Measurements from ENCODE around the gene BCORL1. TPM values are rescaled to one million over a fixed set of nuclear protein-coding genes. Genes with fewer than 3 reads are reported as not detected.

The BCORL1 gene
- total RNA-seq, 1 donor from 2014 or later = 22.9 TPM

GRCh38 chrX:130015181-130015580, 32.7 kb downstream of the BCORL1 start:
- Mint-ChIP-seq H3K4me1 (ENCODE audit: unreplicated experiment) (peaks cover 5% of the 10 kb centered on the region), H3K9me3 (ENCODE audit: unreplicated experiment) (no peaks in the 10 kb centered on the region), H3K27me3 (ENCODE audit: unreplicated experiment) (no peaks in the 10 kb centered on the region), H3K36me3 (ENCODE audit: unreplicated experiment) (peaks cover 10% of the 10 kb centered on the region), H3K4me3 (ENCODE audit: unreplicated experiment) (no peak overlapping the region), H3K27ac (ENCODE audit: unreplicated experiment) (no peak overlapping the region)
- DNase-seq (ENCODE audit: extremely low spot score, unreplicated experiment) = no peak
- no peak for TF ChIP-seq CTCF (IDR thresholded peaks at IDR 0.05)

GRCh38 chrX:130018143-130018542, 35.7 kb downstream of the BCORL1 start:
- H3K27ac Mint-ChIP-seq (ENCODE audit: unreplicated experiment) = no peak overlapping the region
- H3K27me3 Mint-ChIP-seq (ENCODE audit: unreplicated experiment) = no peaks in the 10 kb centered on the region

DNA sequence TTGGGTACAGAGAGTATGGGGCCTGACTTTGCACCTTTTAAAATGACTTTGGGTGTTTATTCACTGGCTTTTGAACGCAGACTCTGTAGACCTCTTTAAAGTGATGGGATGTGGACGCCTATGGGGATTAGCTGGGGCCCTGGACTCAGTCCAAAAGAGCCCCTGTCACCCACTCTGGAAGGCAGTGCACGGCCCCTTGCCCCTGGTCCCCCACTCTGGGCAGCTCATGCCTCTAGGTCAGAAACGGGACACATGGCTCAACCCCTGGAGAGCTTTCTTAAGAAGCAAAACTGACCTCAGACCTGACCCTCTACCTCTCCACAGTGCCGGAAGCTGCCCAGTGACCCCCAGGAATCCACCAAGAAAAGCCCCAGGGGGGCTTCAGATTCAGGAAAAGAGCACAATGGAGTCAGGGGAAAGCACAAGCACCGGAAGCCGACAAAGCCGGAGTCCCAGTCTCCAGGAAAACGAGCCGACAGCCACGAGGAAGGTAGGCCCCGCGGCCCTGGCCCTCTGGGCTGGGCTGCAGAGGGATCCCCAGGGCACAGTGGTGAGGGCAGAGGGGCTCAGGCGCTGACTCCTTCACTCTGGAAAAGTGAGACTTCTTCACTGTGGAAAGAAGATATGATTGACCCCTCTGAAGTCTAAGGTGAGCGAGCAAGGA, 38.4 kb downstream of the BCORL1 start:
- no peak for DNase-seq (ENCODE audit: extremely low spot score, unreplicated experiment)
- no peaks in the 10 kb centered on the region for H3K27me3 Mint-ChIP-seq (ENCODE audit: unreplicated experiment)

More at GRCh38 chrX:130018143-130018542, 35.7 kb downstream of the BCORL1 start:
- no peak for TF ChIP-seq CTCF (IDR thresholded peaks at IDR 0.05)
- no peaks in the 10 kb centered on the region for H3K9me3 Mint-ChIP-seq (ENCODE audit: unreplicated experiment)
- H3K36me3 Mint-ChIP-seq (ENCODE audit: unreplicated experiment) = peaks cover 14% of the 10 kb centered on the region
- H3K4me3 Mint-ChIP-seq (ENCODE audit: unreplicated experiment) = no peak overlapping the region
- DNase-seq (ENCODE audit: extremely low spot score, unreplicated experiment) = no peak
- peaks cover 5% of the 10 kb centered on the region for H3K4me1 Mint-ChIP-seq (ENCODE audit: unreplicated experiment)

DNA sequence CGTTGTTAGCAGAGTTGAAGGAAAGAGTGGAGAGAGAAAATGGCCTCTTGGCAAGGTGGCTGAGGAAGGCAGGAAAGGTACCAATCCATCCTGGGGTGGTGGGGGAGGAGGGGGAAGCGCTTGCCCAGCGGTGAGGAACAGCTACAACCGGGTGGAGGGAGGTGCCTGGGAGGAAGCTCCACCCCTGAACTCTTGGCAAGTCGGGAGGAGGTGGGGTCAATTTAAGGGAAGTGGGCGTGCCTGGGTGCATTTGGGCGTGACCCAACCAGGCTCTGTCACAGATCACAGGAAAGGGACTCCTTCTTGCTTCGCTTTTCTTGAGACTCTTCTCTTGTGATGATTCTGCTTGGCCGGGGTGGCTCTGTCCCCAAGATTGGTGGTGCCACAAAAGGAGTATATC, 41.7 kb downstream of the BCORL1 start:
- H3K4me3 Mint-ChIP-seq (ENCODE audit: unreplicated experiment) = no peak overlapping the region
- no peak for DNase-seq (ENCODE audit: extremely low spot score, unreplicated experiment)
- H3K4me1 Mint-ChIP-seq (ENCODE audit: unreplicated experiment) = peaks cover 6% of the 10 kb centered on the region
- no peak for TF ChIP-seq CTCF (IDR thresholded peaks at IDR 0.05)
- peaks cover 21% of the 10 kb centered on the region for H3K36me3 Mint-ChIP-seq (ENCODE audit: unreplicated experiment)
- H3K27me3 Mint-ChIP-seq (ENCODE audit: unreplicated experiment) = no peaks in the 10 kb centered on the region
- H3K9me3 Mint-ChIP-seq (ENCODE audit: unreplicated experiment) = no peaks in the 10 kb centered on the region
- H3K27ac Mint-ChIP-seq (ENCODE audit: unreplicated experiment) = no peak overlapping the region

More for the DNA sequence above, 38.4 kb downstream of the BCORL1 start:
- H3K27ac Mint-ChIP-seq (ENCODE audit: unreplicated experiment) = no peak overlapping the region
- peaks cover 23% of the 10 kb centered on the region for H3K36me3 Mint-ChIP-seq (ENCODE audit: unreplicated experiment)
- no peak overlapping the region for H3K4me3 Mint-ChIP-seq (ENCODE audit: unreplicated experiment)
- H3K9me3 Mint-ChIP-seq (ENCODE audit: unreplicated experiment) = no peaks in the 10 kb centered on the region
- TF ChIP-seq CTCF (IDR thresholded peaks at IDR 0.05) = no peak
- peaks cover 8% of the 10 kb centered on the region for H3K4me1 Mint-ChIP-seq (ENCODE audit: unreplicated experiment)

GRCh38 chrX:130025256-130025655, 42.8 kb downstream of the BCORL1 start:
- no peaks in the 10 kb centered on the region for H3K9me3 Mint-ChIP-seq (ENCODE audit: unreplicated experiment)

More at GRCh38 chrX:130025256-130025655, 42.8 kb downstream of the BCORL1 start:
- TF ChIP-seq CTCF (IDR thresholded peaks at IDR 0.05) = no peak
- Mint-ChIP-seq H3K4me1 (ENCODE audit: unreplicated experiment) (peaks cover 3% of the 10 kb centered on the region), H3K36me3 (ENCODE audit: unreplicated experiment) (peaks cover 21% of the 10 kb centered on the region), H3K27me3 (ENCODE audit: unreplicated experiment) (no peaks in the 10 kb centered on the region), H3K4me3 (ENCODE audit: unreplicated experiment) (no peak overlapping the region), H3K27ac (ENCODE audit: unreplicated experiment) (no peak overlapping the region)
- DNase-seq (ENCODE audit: extremely low spot score, unreplicated experiment) = no peak
